ENCODE measurements around the gene FNBP1.

The FNBP1 gene

GRCh38 chr9:129871046-129871445 is 171.9 kb downstream of the FNBP1 start:
- no peak for DNase-seq

- DNase-seq: no peak
These were observed 173.1 kb downstream of the FNBP1 start for GRCh38 chr9:129869585-129870501.

DNA sequence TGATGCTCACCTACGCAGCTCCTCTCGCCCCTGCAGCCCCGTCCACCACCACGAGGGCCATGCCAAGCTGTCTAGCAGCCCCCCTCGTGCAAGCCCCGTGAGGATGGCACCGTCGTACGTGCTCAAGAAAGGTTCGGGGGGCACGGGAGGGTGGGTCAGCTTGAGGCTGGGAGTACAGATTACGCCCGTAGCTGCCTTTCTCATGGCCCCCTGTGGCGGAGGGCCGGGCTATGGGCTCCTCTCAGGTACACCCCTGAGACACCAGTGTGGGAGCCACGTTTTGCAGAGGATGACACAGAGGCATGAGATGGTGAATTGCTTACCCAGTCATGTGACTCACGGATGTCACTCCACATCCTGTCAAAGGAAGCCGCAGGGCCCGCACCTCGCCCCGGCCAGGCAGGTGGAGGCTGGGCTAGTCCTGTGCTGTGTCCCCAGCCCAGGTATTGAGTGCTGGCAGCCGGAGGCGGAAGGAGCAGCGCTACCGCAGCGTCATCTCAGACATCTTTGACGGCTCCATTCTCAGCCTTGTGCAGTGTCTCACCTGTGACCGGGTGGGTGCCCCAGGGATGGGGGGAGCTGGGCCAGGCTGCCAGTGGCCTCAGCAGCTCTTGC is 174.0 kb downstream of the FNBP1 start:
- no peak for DNase-seq

DNA sequence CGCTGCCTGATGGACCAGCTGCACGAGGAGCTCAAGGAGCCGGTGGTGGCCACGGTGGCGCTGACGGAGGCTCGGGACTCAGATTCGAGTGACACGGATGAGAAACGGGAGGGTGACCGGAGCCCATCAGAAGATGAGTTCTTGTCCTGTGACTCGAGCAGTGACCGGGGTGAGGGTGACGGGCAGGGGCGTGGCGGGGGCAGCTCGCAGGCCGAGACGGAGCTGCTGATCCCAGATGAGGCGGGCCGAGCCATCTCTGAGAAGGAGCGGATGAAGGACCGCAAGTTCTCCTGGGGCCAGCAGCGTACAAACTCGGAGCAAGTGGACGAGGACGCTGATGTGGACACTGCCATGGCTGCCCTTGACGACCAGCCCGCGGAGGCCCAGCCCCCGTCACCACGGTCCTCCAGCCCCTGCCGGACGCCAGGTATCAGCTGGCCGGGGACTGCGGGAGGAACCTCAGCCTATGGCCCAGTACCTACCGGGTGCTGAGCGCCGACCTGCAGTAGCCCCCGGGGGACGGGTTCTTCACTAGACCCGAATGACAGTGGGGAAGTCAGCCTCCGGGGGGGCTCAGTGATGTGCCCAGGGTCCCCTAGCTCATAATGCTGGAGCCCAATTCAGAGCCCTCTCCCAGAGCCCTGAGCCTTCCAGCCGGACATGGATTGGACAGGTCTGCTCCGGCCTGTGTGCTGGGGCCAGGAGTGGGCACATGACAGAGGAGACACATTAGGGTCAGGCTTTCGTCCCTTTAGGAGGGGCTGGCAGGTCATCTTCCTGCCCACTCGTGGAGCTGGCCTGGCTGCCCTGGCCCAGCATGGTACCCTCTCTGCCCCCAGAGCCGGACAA is 174.7 kb downstream of the FNBP1 start:
- DNase-seq: no peak

GRCh38 chr9:129867136-129868022 is 175.6 kb downstream of the FNBP1 start:
- no peak for DNase-seq

DNA sequence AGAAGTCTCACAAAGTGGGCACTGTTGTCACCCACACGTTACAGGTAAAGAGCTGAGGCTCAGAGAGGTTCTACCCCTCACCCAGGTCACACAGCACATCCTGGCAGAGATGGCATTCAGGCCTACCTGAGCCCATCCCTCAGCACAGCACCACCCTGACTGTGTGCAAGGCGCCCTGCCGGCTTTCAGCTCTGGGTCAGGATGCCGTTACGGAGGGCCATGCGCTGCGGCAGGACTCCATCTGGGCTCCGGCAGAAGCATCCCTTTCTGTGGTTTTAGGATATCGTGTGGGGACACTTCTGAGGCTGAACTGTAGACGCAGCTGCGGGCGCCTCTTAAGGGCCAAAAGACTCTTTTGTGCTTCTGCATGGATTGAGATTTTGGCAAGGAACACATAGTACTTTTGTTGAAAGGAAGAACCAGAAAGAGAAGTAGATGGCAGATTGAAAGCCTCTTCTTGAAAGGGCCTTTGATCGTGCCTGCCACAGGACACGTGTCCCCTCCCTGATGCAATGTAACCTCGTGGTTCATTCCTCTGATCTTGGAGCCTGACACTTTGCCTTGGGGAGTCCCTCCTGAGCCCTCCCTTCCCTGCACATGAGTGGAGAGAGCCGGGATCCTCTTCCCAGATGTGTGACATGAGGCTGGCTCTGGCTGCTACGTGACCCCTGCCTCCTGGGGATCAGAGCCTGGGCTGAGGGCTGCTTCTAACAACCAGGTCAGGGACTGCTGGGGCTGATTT is 176.4 kb downstream of the FNBP1 start:
- DNase-seq: no peak

GRCh38 chr9:129865668-129866320 is 177.2 kb downstream of the FNBP1 start:
- no peak for DNase-seq

DNA sequence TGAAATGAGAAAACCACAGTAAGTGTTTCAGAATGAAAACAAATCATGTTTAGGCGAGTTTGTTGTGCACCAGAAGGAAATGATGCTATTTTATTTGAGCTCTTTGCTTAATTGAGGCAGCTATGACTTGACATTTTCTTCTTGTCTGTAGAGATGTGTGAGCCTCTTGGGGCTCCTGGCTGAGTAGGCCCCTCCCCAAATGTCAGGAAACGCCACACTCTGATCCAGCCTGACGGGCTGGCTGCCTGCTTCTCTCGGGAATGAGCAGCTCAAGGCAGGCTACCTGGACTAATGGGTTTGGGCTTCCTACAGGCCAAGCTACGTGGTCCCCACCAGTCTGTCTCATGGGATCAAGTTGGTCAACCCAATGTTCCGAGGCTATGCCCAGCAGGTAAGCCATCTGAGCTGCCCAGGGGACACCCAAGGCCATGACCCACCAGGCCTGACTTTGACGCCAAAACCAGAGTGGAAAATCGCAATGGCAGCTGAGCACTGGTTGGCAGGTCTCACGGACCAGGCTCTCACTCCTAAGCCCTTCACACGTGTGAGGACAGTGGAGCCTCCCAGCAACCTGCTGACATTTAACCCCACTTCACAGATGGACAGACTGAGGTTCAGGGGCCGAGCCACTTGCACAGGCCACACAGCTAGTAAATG is 177.9 kb downstream of the FNBP1 start:
- DNase-seq: no peak

- no peak for DNase-seq
These were observed 179.8 kb downstream of the FNBP1 start for GRCh38 chr9:129863059-129863690.

GRCh38 chr9:129861447-129861827 is 181.6 kb downstream of the FNBP1 start:
- DNase-seq: no peak

GRCh38 chr9:129860653-129861446 is 182.1 kb downstream of the FNBP1 start:
- no peak for DNase-seq

DNA sequence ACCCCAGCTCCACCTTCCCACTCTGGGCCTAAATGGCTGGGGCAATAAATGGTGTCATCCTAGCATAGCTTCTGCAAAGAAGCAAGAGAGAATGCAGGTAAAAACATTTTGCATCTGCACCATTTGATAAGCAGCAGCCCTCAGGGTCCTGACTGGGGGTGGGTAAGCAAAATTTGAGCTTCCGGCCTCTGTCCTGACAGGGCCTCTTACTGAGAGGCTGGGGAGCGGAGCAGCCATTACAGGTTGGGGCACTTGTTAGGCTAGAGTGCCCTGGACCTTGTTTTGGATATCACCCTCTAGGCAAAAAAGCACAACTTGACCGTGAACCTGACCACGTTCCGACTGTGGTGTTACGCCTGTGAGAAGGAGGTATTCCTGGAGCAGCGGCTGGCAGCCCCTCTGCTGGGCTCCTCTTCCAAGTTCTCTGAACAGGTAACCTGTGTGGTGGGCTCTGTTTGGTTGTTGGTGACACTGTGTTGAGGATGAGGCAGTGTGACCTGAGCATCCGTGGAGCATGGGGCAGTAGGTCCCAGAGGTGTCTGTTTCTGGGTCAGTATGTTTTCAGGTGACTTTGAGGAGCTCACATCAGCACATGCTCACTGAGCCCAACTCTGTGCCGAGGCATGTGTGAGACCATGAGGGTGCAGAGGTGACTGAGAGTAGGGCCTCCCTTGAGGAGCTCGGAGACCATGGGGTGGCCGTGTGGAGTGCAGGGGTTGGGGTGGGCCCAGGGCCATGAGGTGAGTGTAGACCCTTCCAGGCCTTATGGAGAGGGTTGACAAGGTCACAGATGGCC is 184.6 kb downstream of the FNBP1 start:
- DNase-seq: no peak

DNA sequence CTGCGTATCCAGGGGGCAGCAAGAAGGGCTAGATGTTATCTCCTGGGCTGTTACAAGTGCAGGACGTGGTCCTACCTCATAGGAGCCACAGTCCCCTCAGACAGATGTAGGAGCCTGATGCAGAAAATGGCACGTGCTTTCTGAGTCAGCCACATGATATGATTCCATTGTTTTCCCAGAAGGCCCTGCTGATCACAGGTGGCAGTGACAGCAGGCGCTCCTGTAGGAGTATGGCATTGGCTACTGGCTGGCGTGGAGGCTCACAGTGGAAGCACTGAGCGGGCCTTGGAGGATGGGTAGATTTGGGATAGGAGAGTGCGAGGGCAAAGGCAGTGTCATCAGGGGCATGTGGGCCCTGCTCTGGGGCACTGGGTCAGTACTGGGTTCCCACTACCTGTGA is 185.8 kb downstream of the FNBP1 start:
- DNase-seq: no peak

DNA sequence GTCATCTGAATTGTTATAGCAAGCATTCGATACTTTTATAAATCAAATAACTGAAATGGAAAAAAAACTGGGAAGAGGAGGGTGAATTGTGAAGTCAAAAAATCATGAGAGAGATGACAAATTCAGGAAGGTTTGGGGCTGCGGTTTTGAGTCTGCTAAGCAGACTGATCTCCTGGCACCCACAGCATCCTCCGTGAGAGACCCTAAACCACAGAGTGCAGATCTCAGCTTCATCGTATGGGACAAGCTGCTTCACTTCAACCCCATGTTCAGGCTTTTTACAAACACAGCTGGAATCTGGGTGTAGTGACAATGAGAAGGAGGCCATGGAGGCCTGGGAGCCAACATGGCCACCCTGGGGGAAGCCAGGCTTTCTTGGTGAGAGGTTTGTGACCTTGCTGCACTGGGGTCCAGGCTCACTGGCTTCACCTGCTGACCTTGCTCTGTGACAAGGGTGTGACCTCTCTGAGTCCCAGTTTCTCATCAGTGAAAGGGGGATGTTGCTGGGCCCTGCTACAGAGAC is 188.3 kb downstream of the FNBP1 start:
- no peak for DNase-seq

- DNase-seq: no peak
These were observed 189.4 kb downstream of the FNBP1 start for GRCh38 chr9:129853614-129854013.

- DNase-seq: no peak
These were observed 190.4 kb downstream of the FNBP1 start for GRCh38 chr9:129852579-129852978.

DNA sequence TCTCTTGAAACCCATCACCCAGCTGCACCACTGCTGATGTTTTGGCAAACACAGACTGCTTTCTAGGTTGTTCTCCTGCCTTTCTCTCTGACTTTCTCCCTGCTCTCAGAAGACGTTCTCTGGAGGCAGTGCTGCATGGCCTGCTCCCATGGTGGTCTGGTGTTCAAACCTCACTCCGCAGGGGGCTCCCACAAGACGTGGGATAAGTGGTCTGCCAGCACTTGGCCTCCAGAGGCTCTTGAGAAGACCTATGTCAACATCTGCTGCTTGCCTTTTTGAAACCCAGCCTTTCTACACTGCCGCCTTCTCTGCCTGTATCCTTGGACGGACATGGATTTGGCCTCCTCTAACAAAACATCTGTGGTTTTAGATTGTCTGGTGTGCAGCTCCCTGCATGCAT is 191.2 kb downstream of the FNBP1 start:
- DNase-seq: no peak

Measured in amniotic stem cell (primary cell).